WTC11 (cell line): ENCODE measurements around the gene DERL2. TPM values are rescaled to one million over a fixed set of nuclear protein-coding genes. Genes with fewer than 3 reads are reported as not detected.

Source experiments
- AFF4 ChIP-seq: sonication (generic); formaldehyde crosslinking; IDR thresholded peaks from 2 replicates; pipeline ENCODE4 v1.8.1; 2023; ENCODE audit warnings: mild to moderate bottlenecking, missing genetic modification reagents, borderline replicate concordance
- CBFB ChIP-seq: sonication (generic); formaldehyde crosslinking; IDR thresholded peaks from 2 replicates; pipeline ENCODE4 v1.8.1; 2022; ENCODE audit warnings: mild to moderate bottlenecking, low read depth, missing genetic modification reagents
- CREM ChIP-seq: sonication (generic); formaldehyde crosslinking; IDR thresholded peaks from 2 replicates; pipeline ENCODE4 v1.8.1; 2022; ENCODE audit warnings: mild to moderate bottlenecking, missing genetic modification reagents, moderate library complexity
- CTCF ChIP-seq: fragments of 200-600 bp; IDR thresholded peaks from 2 replicates; pipeline ENCODE4 v1.8.0; 2022; ENCODE audit warnings: antibody characterized with exemption
- ELF4 ChIP-seq: sonication (generic); formaldehyde crosslinking; IDR thresholded peaks from 2 replicates; pipeline ENCODE4 v1.8.1; 2022; ENCODE audit warnings: low read depth, mild to moderate bottlenecking, moderate library complexity, missing genetic modification reagents
- FOXP1 ChIP-seq: sonication (generic); formaldehyde crosslinking; IDR thresholded peaks from 2 replicates; pipeline ENCODE4 v1.8.0; 2022; ENCODE audit warnings: missing genetic modification reagents, mild to moderate bottlenecking, moderate library complexity, borderline replicate concordance
- GABPB1 ChIP-seq: sonication (generic); formaldehyde crosslinking; IDR thresholded peaks from 2 replicates; pipeline ENCODE4 v1.8.1; 2023; ENCODE audit warnings: mild to moderate bottlenecking, missing genetic modification reagents
- JAZF1 ChIP-seq: fragments of 250-450 bp; sonication (Bioruptor Pico); IDR thresholded peaks from 2 replicates; pipeline ENCODE4 v1.9.0; 2021; ENCODE audit warnings: moderate library complexity, mild to moderate bottlenecking, inconsistent platforms
- JUN ChIP-seq: sonication (generic); formaldehyde crosslinking; IDR thresholded peaks from 2 replicates; pipeline ENCODE4 v1.8.0; 2023; ENCODE audit warnings: mild to moderate bottlenecking, missing genetic modification reagents
- MLX ChIP-seq: sonication (generic); formaldehyde crosslinking; IDR thresholded peaks from 2 replicates; pipeline ENCODE4 v1.8.1; 2023; ENCODE audit warnings: mild to moderate bottlenecking, missing genetic modification reagents, moderate library complexity
- MXD4 ChIP-seq: fragments of 250-450 bp; sonication (Bioruptor Pico); IDR thresholded peaks from 2 replicates; pipeline ENCODE4 v1.8.0; 2021; ENCODE audit warnings: mild to moderate bottlenecking, moderate library complexity, borderline replicate concordance
- NFE2L1 ChIP-seq: sonication (generic); formaldehyde crosslinking; IDR thresholded peaks from 2 replicates; pipeline ENCODE4 v1.8.1; 2023; ENCODE audit warnings: missing genetic modification reagents
- NR1H2 ChIP-seq: sonication (generic); formaldehyde crosslinking; IDR thresholded peaks from 2 replicates; pipeline ENCODE4 v1.9.0; 2021; ENCODE audit warnings: mild to moderate bottlenecking, moderate library complexity, missing genetic modification reagents
- OVOL2 ChIP-seq: fragments of 250-450 bp; sonication (Bioruptor Pico); IDR thresholded peaks from 2 replicates; pipeline ENCODE4 v1.9.0; 2021; ENCODE audit warnings: mild to moderate bottlenecking, borderline replicate concordance
- SOX15 ChIP-seq: fragments of 250-450 bp; sonication (Bioruptor Pico); IDR thresholded peaks from 2 replicates; pipeline ENCODE4 v1.9.0; 2021; ENCODE audit warnings: mild to moderate bottlenecking
- SP1 ChIP-seq: sonication (generic); formaldehyde crosslinking; conservative IDR thresholded peaks from 2 replicates; pipeline ENCODE4 v1.8.1; 2022; ENCODE audit warnings: missing genetic modification reagents
- TEAD1 ChIP-seq: sonication (generic); formaldehyde crosslinking; IDR thresholded peaks from 2 replicates; pipeline ENCODE4 v1.8.0; 2022; ENCODE audit warnings: mild to moderate bottlenecking, missing genetic modification reagents
- TEAD4 ChIP-seq: sonication (generic); formaldehyde crosslinking; IDR thresholded peaks from 2 replicates; pipeline ENCODE4 v1.8.0; 2022; ENCODE audit warnings: mild to moderate bottlenecking, missing genetic modification reagents
- USF1 ChIP-seq: sonication (generic); formaldehyde crosslinking; IDR thresholded peaks from 2 replicates; pipeline ENCODE4 v1.8.0; 2022; ENCODE audit warnings: mild to moderate bottlenecking, missing genetic modification reagents
- USF2 ChIP-seq: sonication (generic); formaldehyde crosslinking; IDR thresholded peaks from 2 replicates; pipeline ENCODE4 v1.8.1; 2023; ENCODE audit warnings: mild to moderate bottlenecking, missing genetic modification reagents, moderate library complexity
- ZBTB21 ChIP-seq: sonication (generic); formaldehyde crosslinking; IDR thresholded peaks from 2 replicates; pipeline ENCODE4 v1.8.1; 2023; ENCODE audit warnings: mild to moderate bottlenecking, missing genetic modification reagents, borderline replicate concordance
- ZNF219 ChIP-seq: sonication (generic); formaldehyde crosslinking; IDR thresholded peaks from 2 replicates; pipeline ENCODE4 v1.8.0; 2023; ENCODE audit warnings: missing genetic modification reagents, mild to moderate bottlenecking, borderline replicate concordance
- ZNF232 ChIP-seq: sonication (generic); formaldehyde crosslinking; IDR thresholded peaks from 2 replicates; pipeline ENCODE4 v1.8.0; 2022; ENCODE audit warnings: mild to moderate bottlenecking, missing genetic modification reagents
- total RNA-seq: library from RNA; stranded (reverse); gene quantifications from 3 replicates; pipeline ENCODE4 v1.2.3, GENCODE V29; 2021
- TF ChIP-seq, protein P1 (sequence below): sonication (generic); formaldehyde crosslinking; IDR thresholded peaks from 2 replicates; pipeline ENCODE4 v1.8.0; 2022; ENCODE audit warnings: mild to moderate bottlenecking, missing genetic modification reagents
- TF ChIP-seq, protein P2 (sequence below): sonication (generic); formaldehyde crosslinking; IDR thresholded peaks from 2 replicates; pipeline ENCODE4 v1.8.1; 2022; ENCODE audit warnings: low read depth, mild to moderate bottlenecking, moderate library complexity, missing genetic modification reagents, borderline replicate concordance
- TF ChIP-seq, protein P3 (sequence below): fragments of 250-450 bp; sonication (Bioruptor Pico); conservative IDR thresholded peaks from 2 replicates; pipeline ENCODE4 v1.9.0; 2021; ENCODE audit warnings: mild to moderate bottlenecking

Gene DERL2
- total RNA-seq, 1 experiment from 2014 or later = 47.1 TPM

DNA sequence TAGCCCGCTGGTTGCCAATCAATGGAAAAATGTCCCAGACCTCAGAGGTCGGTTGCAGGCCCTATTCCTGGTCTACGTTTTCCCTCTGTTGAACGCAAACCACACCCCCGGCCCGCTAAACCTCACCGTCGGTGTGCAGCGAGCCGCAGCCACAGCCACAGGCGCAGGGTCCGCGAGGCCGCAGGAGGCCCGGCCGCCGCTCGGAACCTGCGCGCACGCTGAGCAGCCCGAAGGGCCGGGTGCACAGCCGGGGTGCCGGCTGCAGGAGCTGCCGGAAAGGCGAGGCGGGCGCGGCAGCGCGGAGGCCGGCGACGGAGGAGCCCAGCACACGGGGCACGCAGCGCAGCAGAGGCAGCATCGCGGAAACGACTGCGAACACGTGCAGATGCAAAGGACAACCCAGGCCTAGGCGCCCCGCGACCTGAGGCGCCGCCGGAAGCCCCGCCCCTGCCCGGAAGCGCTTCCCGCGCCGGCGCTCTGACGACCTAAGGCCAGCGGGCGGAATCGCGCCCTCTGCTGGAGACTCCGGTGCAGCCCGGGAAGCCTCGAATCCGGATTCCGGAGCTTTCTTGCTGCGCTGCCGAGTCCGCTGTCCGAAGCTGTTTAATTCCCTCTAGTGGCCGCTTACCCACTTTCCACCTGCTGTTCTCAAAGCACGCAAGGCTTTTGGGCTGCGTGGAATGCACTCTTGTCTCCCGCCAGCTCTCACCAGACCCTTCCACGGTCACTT lies 47.1 kb downstream of the DERL2 start, which contains the start of gene C1QBP (continued):
- TF ChIP-seq MXD4 (CRISPR knock-in tag) (no peak), SOX15 (no peak), CBFB (CRISPR knock-in tag) (0 out of 2 replicates have a peak, but pooled peaks have one; percentile 21), SP1 (peak; percentile 76), NFE2L1 (CRISPR knock-in tag) (0 out of 2 replicates have a peak, but pooled peaks have one; percentile 53), ELF4 (CRISPR knock-in tag) (0 out of 2 replicates have a peak, but pooled peaks have one; percentile 90), TEAD1 (peak; percentile 69; the same call in 1 of the 2 replicates), TEAD4 (0 out of 2 replicates have a peak, but pooled peaks have one; percentile 21), CTCF (peak; percentile 90), AFF4 (CRISPR knock-in tag) (no peak), CREM (peak; percentile 72), JUN (CRISPR knock-in tag) (peak; percentile 91; the same call in 1 of the 2 replicates), FOXP1 (peak; percentile 91), GABPB1 (peak; percentile 42), ZNF219 (peak; percentile 74; the same call in 1 of the 2 replicates), USF1 (CRISPR knock-in tag) (peak; percentile 68), ZBTB21 (0 out of 2 replicates have a peak, but pooled peaks have one; percentile 27), JAZF1 (no peak), NR1H2 (CRISPR knock-in tag) (no peak), ZNF232 (no peak), USF2 (peak; percentile 66), MLX (CRISPR knock-in tag) (peak; percentile 92; the same call in 1 of the 2 replicates), OVOL2 (CRISPR knock-in tag) (no peak)
- TF ChIP-seq, protein P1, sequence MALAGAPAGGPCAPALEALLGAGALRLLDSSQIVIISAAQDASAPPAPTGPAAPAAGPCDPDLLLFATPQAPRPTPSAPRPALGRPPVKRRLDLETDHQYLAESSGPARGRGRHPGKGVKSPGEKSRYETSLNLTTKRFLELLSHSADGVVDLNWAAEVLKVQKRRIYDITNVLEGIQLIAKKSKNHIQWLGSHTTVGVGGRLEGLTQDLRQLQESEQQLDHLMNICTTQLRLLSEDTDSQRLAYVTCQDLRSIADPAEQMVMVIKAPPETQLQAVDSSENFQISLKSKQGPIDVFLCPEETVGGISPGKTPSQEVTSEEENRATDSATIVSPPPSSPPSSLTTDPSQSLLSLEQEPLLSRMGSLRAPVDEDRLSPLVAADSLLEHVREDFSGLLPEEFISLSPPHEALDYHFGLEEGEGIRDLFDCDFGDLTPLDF (CRISPR knock-in tag) = peak; percentile 24; the same call in 1 of the 2 replicates
- TF ChIP-seq, protein P2, sequence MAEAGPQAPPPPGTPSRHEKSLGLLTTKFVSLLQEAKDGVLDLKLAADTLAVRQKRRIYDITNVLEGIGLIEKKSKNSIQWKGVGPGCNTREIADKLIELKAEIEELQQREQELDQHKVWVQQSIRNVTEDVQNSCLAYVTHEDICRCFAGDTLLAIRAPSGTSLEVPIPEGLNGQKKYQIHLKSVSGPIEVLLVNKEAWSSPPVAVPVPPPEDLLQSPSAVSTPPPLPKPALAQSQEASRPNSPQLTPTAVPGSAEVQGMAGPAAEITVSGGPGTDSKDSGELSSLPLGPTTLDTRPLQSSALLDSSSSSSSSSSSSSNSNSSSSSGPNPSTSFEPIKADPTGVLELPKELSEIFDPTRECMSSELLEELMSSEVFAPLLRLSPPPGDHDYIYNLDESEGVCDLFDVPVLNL (CRISPR knock-in tag) = no peak
- TF ChIP-seq, protein P3, sequence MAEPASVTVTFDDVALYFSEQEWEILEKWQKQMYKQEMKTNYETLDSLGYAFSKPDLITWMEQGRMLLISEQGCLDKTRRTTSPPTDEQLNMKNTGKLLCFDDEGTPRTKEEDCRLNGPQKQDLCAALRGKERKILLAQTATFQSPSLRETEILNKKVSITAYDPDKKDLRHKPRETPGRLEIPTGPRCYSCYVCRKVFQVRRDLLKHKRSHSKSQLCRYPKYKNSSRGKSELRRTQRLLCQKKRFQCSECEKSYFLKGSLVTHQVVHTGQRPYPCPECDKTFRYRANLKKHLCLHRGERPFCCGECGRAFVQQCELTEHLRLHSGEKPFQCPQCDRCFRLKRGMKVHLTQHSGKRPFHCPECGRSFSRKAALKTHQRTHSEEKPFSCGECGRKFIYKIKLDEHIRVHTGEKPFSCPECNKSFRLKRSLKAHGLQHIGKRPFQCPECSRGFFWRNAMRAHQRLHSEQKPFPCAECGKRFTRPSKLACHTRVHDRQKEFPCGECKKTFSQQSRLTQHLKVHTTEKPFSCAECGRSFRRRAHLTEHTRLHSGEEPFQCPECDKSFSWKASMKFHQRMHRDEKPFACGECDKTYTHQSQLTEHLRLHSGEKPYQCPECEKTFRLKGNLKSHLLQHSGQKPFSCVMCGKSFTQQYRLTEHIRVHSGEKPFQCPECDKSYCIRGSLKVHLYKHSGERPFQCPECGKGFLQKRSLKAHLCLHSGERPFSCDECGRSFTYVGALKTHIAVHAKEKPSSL (CRISPR knock-in tag) = no peak
